ENCODE results near the gene SLC4A1. TPM values are rescaled to one million over a fixed set of nuclear protein-coding genes. Genes with fewer than 3 reads are reported as not detected.

The SLC4A1 gene
- total and polyA plus RNA-seq, 2 experiments from 2014 or later: not detected

DNA sequence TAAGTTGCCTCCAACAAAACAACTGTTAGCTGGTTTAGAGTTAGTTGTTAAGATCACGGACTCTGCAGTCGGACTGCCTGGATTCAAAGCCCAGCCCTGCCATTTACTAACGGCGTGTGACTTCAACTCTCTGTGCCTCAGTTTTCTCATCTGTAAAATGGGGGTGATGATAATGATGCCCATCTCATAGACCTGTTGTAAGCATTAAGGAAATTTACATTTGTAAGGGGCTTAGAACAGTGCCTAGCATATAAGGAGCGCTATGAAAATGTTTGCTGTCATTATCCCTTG, 825 bp downstream of the SLC4A1 start:
- H3K9me2 ChIP-seq (replicated peaks; ENCODE audit: insufficient read depth): no peaks in the 10 kb centered on the region
- WGBS (ENCODE audit: low lambda C conversion rate, missing lambda C conversion rate): 86% methylated on average over 5 of the region's 5 CpGs
- H3K4me1 ChIP-seq (ENCODE audit: insufficient read depth): no peaks in the 10 kb centered on the region
- H3K79me2 ChIP-seq: no peaks in the 10 kb centered on the region
- no peaks in the 10 kb centered on the region for H4K20me1 ChIP-seq (ENCODE audit: insufficient read depth, poor library complexity, severe bottlenecking)
- no peak overlapping the region for H3K4me2 ChIP-seq
- no peak for DNase-seq (ENCODE audit: low spot score)
- no peaks in the 10 kb centered on the region for H3K36me3 ChIP-seq (replicated peaks; ENCODE audit: insufficient read depth, low read depth)
- no peak overlapping the region for H3K27ac ChIP-seq
- H3K4me3 ChIP-seq: no peak overlapping the region
- H3K27me3 ChIP-seq: no peaks in the 10 kb centered on the region
- H2AFZ ChIP-seq: no peak overlapping the region
- H3K9me3 ChIP-seq (ENCODE audit: low read depth): no peaks in the 10 kb centered on the region
- no peak for TF ChIP-seq EZH2 (IDR thresholded peaks at IDR 0.05; ENCODE audit: borderline replicate concordance)
- TF ChIP-seq EZH2phosphoT487 (IDR thresholded peaks at IDR 0.05; ENCODE audit: low read depth, severe bottlenecking, unreplicated experiment): no peak
- TF ChIP-seq, protein P1, sequence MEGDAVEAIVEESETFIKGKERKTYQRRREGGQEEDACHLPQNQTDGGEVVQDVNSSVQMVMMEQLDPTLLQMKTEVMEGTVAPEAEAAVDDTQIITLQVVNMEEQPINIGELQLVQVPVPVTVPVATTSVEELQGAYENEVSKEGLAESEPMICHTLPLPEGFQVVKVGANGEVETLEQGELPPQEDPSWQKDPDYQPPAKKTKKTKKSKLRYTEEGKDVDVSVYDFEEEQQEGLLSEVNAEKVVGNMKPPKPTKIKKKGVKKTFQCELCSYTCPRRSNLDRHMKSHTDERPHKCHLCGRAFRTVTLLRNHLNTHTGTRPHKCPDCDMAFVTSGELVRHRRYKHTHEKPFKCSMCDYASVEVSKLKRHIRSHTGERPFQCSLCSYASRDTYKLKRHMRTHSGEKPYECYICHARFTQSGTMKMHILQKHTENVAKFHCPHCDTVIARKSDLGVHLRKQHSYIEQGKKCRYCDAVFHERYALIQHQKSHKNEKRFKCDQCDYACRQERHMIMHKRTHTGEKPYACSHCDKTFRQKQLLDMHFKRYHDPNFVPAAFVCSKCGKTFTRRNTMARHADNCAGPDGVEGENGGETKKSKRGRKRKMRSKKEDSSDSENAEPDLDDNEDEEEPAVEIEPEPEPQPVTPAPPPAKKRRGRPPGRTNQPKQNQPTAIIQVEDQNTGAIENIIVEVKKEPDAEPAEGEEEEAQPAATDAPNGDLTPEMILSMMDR (IDR thresholded peaks at IDR 0.05; ENCODE audit: poor library complexity): no peak

DNA sequence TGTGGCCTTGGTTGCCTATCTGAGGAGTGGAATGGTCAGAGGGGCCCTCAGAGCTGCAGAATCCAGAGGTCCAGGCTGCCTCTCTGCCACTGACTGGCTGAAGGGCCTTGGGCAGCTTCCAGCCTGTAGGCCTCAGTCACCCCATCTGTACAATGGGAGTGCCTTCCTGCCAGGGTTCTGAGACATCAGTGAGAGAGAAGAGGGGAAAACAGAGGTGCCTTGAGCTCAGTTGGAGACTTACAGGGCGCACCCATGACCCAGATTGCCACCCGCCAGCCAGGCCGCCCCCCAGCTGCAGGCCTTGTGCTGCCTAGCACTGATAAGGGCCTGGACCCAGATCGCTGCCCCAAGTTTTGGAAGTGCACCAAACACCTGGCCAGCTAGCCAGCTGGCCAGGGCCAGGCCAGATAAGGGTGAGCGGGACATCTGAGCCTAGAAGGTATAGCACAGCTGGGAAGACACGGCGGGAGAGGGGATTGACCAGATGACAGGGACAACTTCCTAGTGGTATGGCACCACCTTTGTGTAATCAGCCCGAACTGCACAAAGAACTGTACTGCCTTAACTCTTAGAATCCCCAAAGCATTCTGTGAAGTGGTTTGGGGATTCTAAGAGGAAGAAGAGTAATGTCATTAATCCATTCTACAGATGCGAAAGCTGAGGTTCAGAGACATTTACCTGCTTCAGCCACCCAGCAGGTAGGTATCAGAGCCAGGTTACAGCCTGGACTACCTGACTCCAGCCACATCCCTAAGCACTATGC, 1.4 kb downstream of the SLC4A1 start:
- Histone ChIP-seq H3K79me2 (no peaks in the 10 kb centered on the region), H3K36me3 (replicated peaks; ENCODE audit: insufficient read depth, low read depth) (no peaks in the 10 kb centered on the region), H3K9me2 (replicated peaks; ENCODE audit: insufficient read depth) (no peaks in the 10 kb centered on the region), H3K27me3 (no peaks in the 10 kb centered on the region), H2AFZ (no peak overlapping the region), H3K4me1 (ENCODE audit: insufficient read depth) (no peaks in the 10 kb centered on the region), H4K20me1 (ENCODE audit: insufficient read depth, poor library complexity, severe bottlenecking) (no peaks in the 10 kb centered on the region), H3K4me2 (no peak overlapping the region), H3K9me3 (ENCODE audit: low read depth) (no peaks in the 10 kb centered on the region), H3K4me3 (no peak overlapping the region), H3K27ac (no peak overlapping the region)
- DNase-seq (ENCODE audit: low spot score): no peak
- 82% methylated on average over 8 of the region's 9 CpGs for WGBS (ENCODE audit: low lambda C conversion rate, missing lambda C conversion rate)
- no peak for TF ChIP-seq EZH2 (IDR thresholded peaks at IDR 0.05; ENCODE audit: borderline replicate concordance)
- no peak for TF ChIP-seq EZH2phosphoT487 (IDR thresholded peaks at IDR 0.05; ENCODE audit: low read depth, severe bottlenecking, unreplicated experiment)
- TF ChIP-seq, protein P1 (IDR thresholded peaks at IDR 0.05; ENCODE audit: poor library complexity): no peak

GRCh38 chr17:44263345-44263902, 4.5 kb downstream of the SLC4A1 start:
- Histone ChIP-seq H3K79me2 (no peaks in the 10 kb centered on the region), H3K27ac (no peak overlapping the region), H3K9me2 (replicated peaks; ENCODE audit: insufficient read depth) (no peaks in the 10 kb centered on the region), H3K4me3 (no peak overlapping the region), H3K27me3 (no peaks in the 10 kb centered on the region), H2AFZ (no peak overlapping the region), H3K36me3 (replicated peaks; ENCODE audit: insufficient read depth, low read depth) (no peaks in the 10 kb centered on the region), H4K20me1 (ENCODE audit: insufficient read depth, poor library complexity, severe bottlenecking) (no peaks in the 10 kb centered on the region), H3K4me1 (ENCODE audit: insufficient read depth) (no peaks in the 10 kb centered on the region), H3K9me3 (ENCODE audit: low read depth) (no peaks in the 10 kb centered on the region), H3K4me2 (no peak overlapping the region)
- TF ChIP-seq EZH2phosphoT487 (IDR thresholded peaks at IDR 0.05; ENCODE audit: low read depth, severe bottlenecking, unreplicated experiment): no peak
- TF ChIP-seq, protein P1 (IDR thresholded peaks at IDR 0.05; ENCODE audit: poor library complexity): no peak
- TF ChIP-seq EZH2 (IDR thresholded peaks at IDR 0.05; ENCODE audit: borderline replicate concordance): no peak
- 95% methylated on average over 7 of the region's 7 CpGs for WGBS (ENCODE audit: low lambda C conversion rate, missing lambda C conversion rate)
- no peak for DNase-seq (ENCODE audit: low spot score)
